ENCODE data around the gene PNMA6E.

The PNMA6E gene

DNA sequence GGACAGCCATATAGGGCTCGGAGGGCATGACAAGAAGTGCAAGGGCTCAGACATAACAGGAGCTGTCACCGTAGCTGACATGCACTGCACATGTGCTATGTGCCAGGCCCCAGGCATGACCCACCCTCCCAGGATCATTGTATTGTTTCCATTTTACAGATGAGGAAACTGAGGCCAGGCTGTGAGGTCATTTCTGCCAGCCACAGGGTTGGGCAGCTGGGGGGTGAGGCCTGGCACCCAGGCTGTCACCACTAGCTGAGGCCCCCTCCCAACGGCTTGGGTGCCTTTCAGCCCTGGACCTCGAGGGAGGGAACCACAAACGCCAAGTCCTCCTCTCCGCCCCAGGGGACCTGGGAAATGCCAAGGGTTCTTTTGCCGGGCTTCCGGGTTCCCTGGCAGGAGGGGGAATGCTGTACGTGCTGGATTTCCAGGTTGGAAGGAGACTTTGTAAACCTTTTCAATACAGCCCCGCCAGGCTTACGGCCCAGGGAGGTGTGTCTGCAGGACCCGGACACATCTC, 32.1 kb upstream of the PNMA6E start:
- peaks cover 72% of the 10 kb centered on the region for H3K9me3 Mint-ChIP-seq
- H3K27ac Mint-ChIP-seq = no peak overlapping the region
- peaks cover 18% of the 10 kb centered on the region for H3K27me3 Mint-ChIP-seq (ENCODE audit: low read depth, poor library complexity)
- no peaks in the 10 kb centered on the region for H3K36me3 Mint-ChIP-seq (ENCODE audit: low read depth)
- TF ChIP-seq CTCF (IDR thresholded peaks at IDR 0.05) = no peak
- DNase-seq = no peak
- no peaks in the 10 kb centered on the region for H3K4me1 Mint-ChIP-seq
- no peak overlapping the region for H3K4me3 Mint-ChIP-seq

- Mint-ChIP-seq H3K27me3 (ENCODE audit: low read depth, poor library complexity) (peaks cover 15% of the 10 kb centered on the region), H3K4me1 (no peaks in the 10 kb centered on the region), H3K4me3 (no peak overlapping the region), H3K36me3 (ENCODE audit: low read depth) (no peaks in the 10 kb centered on the region), H3K9me3 (peaks cover 72% of the 10 kb centered on the region), H3K27ac (no peak overlapping the region)
- no peak for DNase-seq
- no peak for TF ChIP-seq CTCF (IDR thresholded peaks at IDR 0.05)
Observed at GRCh38 chrX:153430796-153431195, 29.6 kb upstream of the PNMA6E start.

DNA sequence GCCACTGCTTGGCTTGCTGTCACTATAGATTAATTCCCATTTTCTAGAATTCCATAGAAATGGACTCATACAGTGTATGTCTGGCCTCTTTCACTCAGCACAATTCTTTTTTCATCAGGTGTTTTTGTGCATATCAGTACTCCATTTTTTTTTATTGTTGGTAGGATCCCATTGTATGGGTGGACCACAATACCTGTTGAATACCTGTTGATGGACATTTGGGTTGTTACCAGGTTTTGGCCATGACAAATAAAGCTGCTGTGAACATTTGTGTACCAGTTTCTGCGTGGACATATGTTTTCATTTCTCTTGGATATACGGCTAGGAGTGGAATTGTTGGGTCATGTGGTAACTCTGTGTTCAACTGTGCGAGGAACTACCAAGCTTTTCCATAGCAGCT, 25.1 kb upstream of the PNMA6E start:
- H3K27ac Mint-ChIP-seq = no peak overlapping the region

DNA sequence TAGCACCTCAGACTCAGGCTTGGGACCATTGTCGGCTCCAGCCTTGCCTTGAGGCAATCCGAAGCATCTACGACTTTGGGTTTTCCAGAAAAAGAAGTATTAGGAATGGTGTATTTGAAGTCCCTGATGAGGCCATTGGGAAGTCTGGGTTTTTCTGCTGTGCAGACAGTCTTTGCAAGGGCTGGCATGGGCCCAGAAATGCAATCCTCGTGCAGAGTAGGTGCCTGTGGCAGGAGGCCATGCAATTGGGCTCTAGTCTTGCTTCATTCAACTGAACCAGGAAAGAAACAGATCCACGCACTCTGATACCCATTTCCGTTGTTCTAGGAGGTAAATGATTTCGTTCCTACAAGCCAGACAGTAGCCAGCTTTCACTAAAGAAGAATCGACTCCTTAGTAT, 22.5 kb upstream of the PNMA6E start:
- H3K4me3 Mint-ChIP-seq = no peak overlapping the region
- no peak for DNase-seq

More for the DNA sequence above, 25.1 kb upstream of the PNMA6E start:
- Mint-ChIP-seq H3K36me3 (ENCODE audit: low read depth) (no peaks in the 10 kb centered on the region), H3K27me3 (ENCODE audit: low read depth, poor library complexity) (peaks cover 14% of the 10 kb centered on the region), H3K4me1 (no peaks in the 10 kb centered on the region), H3K4me3 (no peak overlapping the region), H3K9me3 (peaks cover 80% of the 10 kb centered on the region)
- DNase-seq = no peak
- no peak for TF ChIP-seq CTCF (IDR thresholded peaks at IDR 0.05)

DNA sequence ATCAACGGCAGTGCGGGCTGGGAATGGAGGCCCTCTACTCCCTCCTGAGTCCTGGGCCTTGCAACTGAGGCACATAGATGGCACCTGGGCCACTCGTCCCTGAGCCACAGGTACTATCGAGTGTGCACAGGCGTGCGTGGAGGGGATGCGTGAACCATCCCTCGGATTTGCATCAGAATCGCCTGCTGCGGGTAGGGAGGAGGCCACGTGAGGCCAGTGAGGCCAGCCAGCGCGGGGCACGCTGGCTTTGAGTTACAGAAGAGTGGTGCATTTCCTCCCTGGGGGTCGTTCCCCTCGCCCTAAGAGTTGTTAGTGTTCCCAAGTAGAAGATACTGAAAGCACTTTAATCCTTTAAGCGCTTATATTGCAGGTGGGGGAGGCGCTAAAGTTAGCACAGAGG, 20.7 kb upstream of the PNMA6E start:
- no peak for DNase-seq
- H3K4me3 Mint-ChIP-seq = no peak overlapping the region
- peaks cover 16% of the 10 kb centered on the region for H3K4me1 Mint-ChIP-seq
- TF ChIP-seq CTCF (IDR thresholded peaks at IDR 0.05) = no peak
- H3K9me3 Mint-ChIP-seq = peaks cover 68% of the 10 kb centered on the region
- H3K27ac Mint-ChIP-seq = no peak overlapping the region
- H3K36me3 Mint-ChIP-seq (ENCODE audit: low read depth) = no peaks in the 10 kb centered on the region
- peaks cover 7% of the 10 kb centered on the region for H3K27me3 Mint-ChIP-seq (ENCODE audit: low read depth, poor library complexity)

More for the DNA sequence above, 22.5 kb upstream of the PNMA6E start:
- Mint-ChIP-seq H3K36me3 (ENCODE audit: low read depth) (no peaks in the 10 kb centered on the region), H3K27ac (no peak overlapping the region), H3K4me1 (peaks cover under 1% of the 10 kb centered on the region), H3K9me3 (peaks cover 72% of the 10 kb centered on the region), H3K27me3 (ENCODE audit: low read depth, poor library complexity) (peaks cover 7% of the 10 kb centered on the region)
- TF ChIP-seq CTCF (IDR thresholded peaks at IDR 0.05) = no peak

DNA sequence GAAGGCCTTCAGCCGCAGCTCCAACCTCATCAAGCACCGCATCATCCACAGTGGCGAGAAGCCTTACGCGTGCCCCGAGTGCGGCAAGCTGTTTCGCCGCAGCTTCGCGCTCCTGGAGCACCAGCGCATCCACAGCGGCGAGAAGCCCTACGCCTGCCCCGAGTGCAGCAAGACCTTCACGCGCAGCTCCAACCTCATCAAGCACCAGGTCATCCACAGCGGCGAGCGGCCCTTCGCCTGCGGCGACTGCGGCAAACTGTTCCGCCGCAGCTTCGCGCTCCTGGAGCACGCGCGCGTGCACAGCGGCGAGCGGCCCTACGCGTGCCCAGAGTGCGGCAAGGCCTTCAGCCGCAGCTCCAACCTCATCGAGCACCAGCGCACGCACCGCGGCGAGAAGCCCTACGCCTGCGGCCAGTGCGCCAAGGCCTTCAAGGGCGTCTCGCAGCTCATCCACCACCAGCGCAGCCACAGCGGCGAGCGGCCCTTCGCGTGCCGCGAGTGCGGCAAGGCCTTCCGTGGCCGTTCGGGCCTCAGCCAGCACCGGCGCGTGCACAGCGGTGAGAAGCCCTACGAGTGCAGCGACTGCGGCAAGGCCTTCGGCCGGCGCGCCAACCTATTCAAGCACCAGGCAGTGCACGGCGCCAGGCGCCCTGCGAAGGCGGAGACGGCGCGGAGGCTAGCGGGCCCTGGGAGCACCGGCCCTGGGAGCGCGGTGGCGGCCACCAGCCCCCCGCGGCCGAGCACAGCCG, 19.9 kb upstream of the PNMA6E start:
- peaks cover 4% of the 10 kb centered on the region for H3K27me3 Mint-ChIP-seq (ENCODE audit: low read depth, poor library complexity)
- H3K9me3 Mint-ChIP-seq = peaks cover 71% of the 10 kb centered on the region
- H3K4me3 Mint-ChIP-seq = no peak overlapping the region
- DNase-seq = no peak
- H3K27ac Mint-ChIP-seq = no peak overlapping the region
- no peak for TF ChIP-seq CTCF (IDR thresholded peaks at IDR 0.05)
- peaks cover 22% of the 10 kb centered on the region for H3K4me1 Mint-ChIP-seq
- no peaks in the 10 kb centered on the region for H3K36me3 Mint-ChIP-seq (ENCODE audit: low read depth)

Data from nephron progenitor cell (in vitro differentiated cells).